HG03095 (cell line): ENCODE results near the gene CZIB.

Source experiments
- ATAC-seq: cut with Tn5 transposase; IDR thresholded peaks from one replicate; pipeline ENCODE4 v1.9.1; 2021; ENCODE audit warnings: moderate library complexity; ENCODE audit not compliant: unreplicated experiment

CZIB gene

GRCh38 chr1:53220171-53220961 lies at the start of gene CZIB:
Gene CZIB (minus strand): TSS chr1:53220634. CDS start chr1:53220575, 59 bp downstream.
- peak; percentile 91 for ATAC-seq

DNA sequence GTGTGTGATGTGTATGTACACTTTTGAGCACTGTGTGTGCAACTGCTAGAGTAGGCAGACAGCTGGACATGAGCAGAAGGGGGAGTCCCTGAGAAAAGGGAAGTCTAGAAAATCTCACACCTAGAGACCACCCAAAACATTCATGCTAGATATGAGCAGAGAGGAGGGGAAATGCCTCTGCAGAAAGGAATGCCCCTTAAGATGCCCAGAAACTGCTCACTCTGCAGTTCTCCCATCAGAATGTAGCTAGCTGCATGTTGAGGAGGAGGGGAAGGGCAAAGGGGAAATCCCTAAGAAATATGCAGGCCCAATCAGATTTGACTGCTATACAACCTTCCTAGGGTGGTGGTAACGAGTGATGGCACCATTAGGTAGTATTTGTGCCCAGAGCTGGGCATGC lies 49.7 kb upstream of the CZIB start:
- ATAC-seq = no peak

DNA sequence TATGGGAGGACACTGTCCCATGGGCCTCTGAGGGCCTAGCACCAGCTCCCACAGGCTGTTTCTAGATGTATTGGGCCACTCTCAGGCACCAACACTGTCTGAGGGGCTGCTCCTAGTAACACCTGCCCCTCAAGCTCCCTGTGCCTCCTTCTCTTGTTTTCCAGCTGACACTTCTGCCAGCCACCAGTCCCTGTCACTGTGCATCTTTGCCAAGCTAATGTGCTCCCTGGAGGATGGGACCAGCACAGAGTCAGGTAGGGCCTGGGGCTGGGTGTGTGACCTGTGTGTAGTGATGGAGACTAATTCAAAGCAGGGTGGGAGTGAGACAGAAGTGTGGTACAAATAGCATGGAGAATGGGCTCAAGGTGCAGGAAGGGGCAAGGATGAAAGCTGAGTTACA lies 47.3 kb upstream of the CZIB start:
- ATAC-seq = no peak

DNA sequence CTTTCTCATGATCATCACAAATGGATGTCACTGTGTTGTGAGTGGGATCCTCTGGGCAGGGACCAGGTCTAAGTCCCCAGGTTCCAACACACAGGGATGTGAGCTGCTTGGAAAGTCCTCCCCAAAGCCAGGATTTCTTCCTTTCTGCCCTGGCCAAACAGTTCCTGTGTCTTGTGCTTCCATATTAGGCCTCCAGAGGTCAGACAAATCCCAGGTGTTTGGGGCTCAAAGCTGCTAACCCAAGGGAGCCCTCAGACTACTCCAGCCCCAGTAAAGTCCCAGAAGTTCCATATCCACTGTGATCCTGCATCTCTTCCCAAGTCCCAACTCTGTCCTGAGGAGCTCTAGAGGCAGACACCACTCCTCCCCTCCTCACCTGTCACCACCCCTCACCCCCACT lies 45.6 kb upstream of the CZIB start:
- no peak for ATAC-seq

DNA sequence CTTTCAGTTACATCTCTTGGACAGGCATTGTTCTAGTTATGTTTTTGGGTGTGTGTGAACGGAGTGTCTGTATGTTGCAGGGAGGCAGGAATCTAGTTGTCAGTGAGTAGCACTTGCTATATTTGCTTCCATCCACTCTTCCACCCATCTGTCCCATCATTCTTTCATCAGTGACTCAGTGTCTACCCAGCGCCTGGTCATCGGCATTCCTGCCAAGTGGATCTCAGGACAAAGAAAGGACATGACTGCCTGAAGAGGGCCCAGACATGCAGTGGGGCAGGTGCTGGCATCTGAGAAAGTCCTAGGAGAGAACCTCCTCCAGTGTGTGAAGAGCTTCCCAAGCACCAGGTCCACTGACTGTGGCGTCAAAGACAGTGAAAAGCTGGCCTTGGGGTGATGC lies 45.1 kb upstream of the CZIB start:
- ATAC-seq = no peak

GRCh38 chr1:53264048-53264447 lies 43.6 kb upstream of the CZIB start:
- no peak for ATAC-seq

DNA sequence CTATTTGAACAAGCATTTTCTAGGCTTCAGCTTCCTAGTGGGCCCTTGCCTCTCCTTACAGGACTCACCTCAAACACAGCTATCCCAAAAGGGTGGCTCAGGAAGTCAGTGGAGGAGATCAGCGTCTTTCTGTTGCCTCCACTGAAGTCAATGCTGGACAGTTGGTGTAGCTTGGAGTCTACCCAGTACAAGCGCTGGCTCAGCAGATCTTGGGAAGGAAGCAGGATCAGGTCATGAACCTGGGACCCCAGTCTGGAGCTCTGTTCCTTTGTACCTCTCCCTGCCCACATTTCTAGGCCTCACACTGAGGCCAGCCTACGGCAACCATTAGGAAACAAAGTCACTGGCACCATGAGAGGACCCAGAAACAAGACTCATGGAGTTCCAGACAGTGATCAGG lies 41.6 kb upstream of the CZIB start:
- ATAC-seq = no peak

DNA sequence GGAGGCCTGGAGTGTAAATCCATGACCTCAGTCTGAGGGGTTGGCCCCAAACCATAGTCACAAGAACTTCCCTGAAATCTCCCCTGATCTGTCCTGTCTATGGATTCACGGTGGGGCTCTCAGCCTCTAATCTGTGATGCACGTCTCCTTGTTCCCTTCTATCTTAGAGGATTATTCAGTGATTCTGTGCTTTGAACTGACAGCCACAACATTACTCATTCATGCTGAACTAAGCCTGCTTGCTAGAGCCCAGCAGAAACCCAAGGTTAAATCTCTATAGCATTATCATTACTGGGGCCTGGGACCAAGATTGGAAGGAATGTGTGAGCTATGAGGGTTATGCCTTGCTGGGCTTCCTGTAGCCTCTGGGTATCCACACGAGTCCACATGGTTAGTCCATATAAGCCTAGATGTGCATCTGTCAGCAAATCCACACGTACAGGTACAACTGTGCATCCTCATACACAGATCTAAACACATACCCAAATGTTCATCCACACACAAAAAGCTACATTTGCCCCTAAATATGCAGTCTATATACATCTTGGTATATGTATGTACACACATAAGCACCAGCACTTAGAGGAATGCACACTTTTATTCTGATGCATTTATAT lies 40.3 kb upstream of the CZIB start:
- no peak for ATAC-seq

- no peak for ATAC-seq
Measured at GRCh38 chr1:53259932-53260331, 39.5 kb upstream of the CZIB start.

DNA sequence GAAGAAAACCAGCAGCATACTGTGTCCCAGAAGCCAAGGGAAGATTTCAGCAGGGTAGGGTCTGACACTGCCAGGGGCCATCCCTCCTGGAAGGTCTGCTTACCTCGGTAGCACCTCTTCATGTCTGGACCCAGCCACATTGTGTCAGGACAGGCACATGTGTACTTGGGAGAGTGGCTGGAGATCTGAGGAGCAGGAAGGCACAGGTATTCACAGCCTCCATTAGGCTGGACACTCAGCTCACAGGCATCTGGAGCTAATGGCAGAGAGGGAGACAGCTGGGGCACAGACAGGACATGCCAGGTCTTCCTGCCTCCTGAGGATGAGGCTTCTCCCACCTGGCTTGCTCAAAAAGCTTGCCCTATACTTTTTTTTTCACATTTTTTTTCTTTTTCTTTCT lies 37.8 kb upstream of the CZIB start:
- ATAC-seq = no peak

DNA sequence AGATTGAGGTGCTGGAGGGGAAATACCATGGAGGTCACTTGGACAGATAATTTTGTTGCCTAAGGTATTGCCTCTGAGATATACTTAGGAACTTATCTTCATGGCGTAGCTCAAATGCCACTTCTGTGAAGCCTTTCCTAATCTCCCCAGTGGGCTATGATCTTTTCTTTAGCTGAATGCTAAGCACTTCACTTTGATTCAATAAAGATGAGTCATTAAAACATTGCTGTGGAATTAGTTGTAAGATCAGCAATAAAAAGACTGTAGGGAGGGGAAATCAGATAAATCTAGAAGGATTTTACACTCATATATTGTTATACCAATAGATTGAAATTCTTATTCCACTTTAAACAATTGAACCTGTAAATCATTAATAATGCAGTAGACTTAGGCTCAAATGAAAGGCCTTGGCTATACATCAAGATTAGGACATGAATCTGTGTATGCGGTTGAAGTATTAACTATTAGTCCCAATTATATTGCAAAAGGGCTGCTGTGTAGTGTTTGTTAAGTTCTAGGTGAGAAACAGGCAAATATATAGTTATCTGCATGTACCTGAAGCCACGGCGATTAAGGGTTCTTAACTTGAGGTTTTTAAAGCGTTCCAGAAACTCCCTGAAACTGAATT lies 37.1 kb upstream of the CZIB start:
- ATAC-seq = no peak

- no peak for ATAC-seq
Measured at GRCh38 chr1:53256511-53257453, 36.3 kb upstream of the CZIB start.

- no peak for ATAC-seq
Measured at GRCh38 chr1:53255031-53255430, 34.6 kb upstream of the CZIB start.

GRCh38 chr1:53254011-53254640 lies 33.7 kb upstream of the CZIB start:
- ATAC-seq = no peak

DNA sequence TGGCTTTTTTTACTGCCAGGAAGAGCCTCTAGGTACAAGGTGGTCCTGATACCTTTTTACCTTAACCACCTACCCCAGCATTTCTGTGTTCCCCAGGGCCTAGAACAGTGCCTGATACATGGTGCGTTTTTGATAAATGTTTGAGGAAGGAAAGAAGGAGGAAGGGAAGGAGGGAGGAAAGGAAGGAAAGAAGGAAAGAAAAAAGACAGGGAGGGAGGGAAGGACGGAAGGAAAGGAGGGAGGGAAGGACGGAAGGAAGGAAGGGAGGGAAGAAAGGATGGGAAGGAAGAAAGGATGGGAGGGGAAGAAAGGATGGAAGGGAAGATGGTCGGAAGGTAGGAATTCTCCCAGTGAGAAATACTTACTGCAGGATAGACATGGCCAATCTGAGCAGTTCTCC lies 29.9 kb upstream of the CZIB start:
- no peak for ATAC-seq

- ATAC-seq = no peak
Measured at GRCh38 chr1:53249706-53250105, 29.3 kb upstream of the CZIB start.

DNA sequence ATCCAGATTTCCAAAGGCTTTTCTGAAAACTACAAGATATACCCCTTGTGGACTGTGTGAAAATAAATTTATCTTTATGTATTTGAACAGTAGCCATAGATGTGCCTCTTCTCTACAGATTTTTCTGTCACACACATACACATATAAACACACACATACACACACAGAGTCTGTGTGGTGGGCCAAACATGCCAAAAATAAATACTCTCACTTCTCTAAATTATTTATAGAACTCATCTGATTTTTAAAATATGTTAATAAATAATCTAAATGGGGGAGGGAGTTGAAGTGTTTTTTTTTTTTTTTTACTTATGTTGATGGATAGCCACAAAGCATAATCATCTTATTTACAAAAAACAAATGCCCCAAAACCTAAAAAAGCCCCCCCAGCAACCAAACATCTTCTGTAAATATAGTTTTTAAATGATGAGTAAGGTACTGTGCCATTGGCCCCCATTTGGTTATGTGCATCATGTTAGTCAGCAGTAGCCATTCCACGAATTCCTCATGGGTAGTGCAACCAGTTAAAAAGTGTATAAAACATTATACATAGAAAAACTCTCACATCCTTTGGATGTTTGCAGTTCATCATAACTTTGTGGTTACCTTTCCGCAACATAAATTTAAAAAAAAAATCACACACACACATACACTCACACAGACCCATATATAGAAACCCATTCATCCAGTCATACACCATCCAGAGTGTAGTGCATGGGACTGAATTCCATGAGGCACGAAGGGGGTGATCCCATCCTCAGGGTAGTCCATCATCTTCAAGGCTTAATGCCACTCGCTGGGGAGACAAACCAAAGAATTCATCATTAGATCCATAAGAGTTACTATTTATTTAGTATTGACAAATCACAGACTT lies 26.1 kb upstream of the CZIB start:
- no peak for ATAC-seq

- ATAC-seq = no peak
Measured at GRCh38 chr1:53244141-53244540, 23.7 kb upstream of the CZIB start.

DNA sequence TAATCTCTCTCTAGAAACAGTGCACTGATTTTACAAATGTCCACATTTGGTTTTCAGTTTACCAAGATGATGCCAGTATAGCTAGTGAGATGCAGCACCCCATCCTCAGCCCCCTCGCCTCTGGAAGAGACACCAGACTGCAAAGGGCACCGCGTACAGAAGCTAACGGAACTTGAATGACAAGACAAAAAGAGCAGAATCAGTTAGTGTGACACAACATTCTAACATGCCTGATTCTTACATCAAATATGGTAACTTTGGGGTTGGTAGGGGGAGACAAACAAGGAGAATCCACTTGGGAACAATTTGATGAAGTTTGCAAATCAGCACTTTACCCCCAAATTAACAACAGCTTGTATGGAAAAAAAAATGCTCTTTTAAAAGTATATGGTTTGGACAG lies 21.9 kb upstream of the CZIB start:
- ATAC-seq = no peak

GRCh38 chr1:53241828-53242227 lies 21.4 kb upstream of the CZIB start:
- ATAC-seq = no peak
